Lower leg skin (tissue), 4 donors: ENCODE measurements around the gene UBL4A. TPM values are rescaled to one million over a fixed set of nuclear protein-coding genes. Genes with fewer than 3 reads are reported as not detected.

Source experiments
- DNase-seq, 2 donors: peaks; one replicate each; pipeline ENCODE4 v3.0.0-alpha.2; 2019; ENCODE audit warnings: low spot score in 2 of 2
- H3K4me3 ChIP-seq: fragments of 200-600 bp; sonication (generic); 2 replicates; pipeline ENCODE4 v1.5.1; 2017; ENCODE audit warnings: mild to moderate bottlenecking, low read depth; ENCODE audit not compliant: poor library complexity, severe bottlenecking
- CTCF ChIP-seq, 3 donors: fragments of 450-650 bp; IDR thresholded peaks; one replicate each; pipeline ENCODE4 v1.5.1; 2016; ENCODE audit warnings: antibody characterized with exemption in 3 of 3, mild to moderate bottlenecking in 3 of 3, moderate library complexity in 2 of 3
- POLR2A ChIP-seq, 2 donors: fragments of 450-650 bp; IDR thresholded peaks; one replicate each; pipeline ENCODE4 v1.6.1; 2016 to 2017; ENCODE audit warnings: antibody characterized with exemption in 2 of 2, mild to moderate bottlenecking in 1 of 2, moderate library complexity in 1 of 2
- WGBS, 2 donors: methylation state at CpG; one replicate each; pipeline ENCODE4 v1.1.5; 2018; 5-methylcytosine and 5-hydroxymethylcytosine counted together
- intact Hi-C: fragments of 100-400 bp; cut with DNase I; formaldehyde crosslinking; loops from one replicate; pipeline ENCODE4 v1.15.0; 2023; ENCODE audit warnings: low total_unique reads
- total RNA-seq, 4 donors: library from RNA; depleted of rRNA; stranded (reverse); fragments of >200 nt; gene quantifications; one replicate each; pipeline ENCODE4 v1.1.0, GENCODE V29; 2016

The UBL4A gene
- total RNA-seq, 4 donors from 2014 or later, result 33.7 to 57.0 (median 50.7) TPM

DNA sequence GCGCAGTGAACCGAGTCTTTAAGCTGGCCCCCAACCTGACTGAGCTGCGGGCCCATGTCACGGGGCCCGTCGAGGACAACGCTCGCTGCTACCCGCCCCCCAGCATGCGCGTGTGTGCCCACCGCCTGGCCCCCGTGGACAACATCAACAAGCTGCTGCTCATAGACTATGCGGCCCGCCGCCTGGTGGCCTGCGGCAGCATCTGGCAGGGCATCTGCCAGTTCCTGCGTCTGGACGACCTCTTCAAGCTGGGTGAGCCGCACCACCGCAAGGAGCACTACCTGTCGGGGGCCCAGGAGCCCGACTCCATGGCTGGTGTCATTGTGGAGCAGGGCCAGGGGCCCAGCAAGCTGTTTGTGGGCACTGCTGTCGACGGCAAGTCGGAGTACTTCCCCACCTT is 26.1 kb downstream of the UBL4A start:
- TF ChIP-seq POLR2A (IDR thresholded peaks at IDR 0.05) (no peak), CTCF (IDR thresholded peaks at IDR 0.05) (no peak)
- no peak overlapping the region for H3K4me3 ChIP-seq
- DNase-seq, result no peak
- 46 to 84% methylated on average over 8 to 26 of the region's 26 CpGs for WGBS, 2 donors
- intact Hi-C loops, result no loop called here

GRCh38 chrX:154459832-154460231 is 26.6 kb downstream of the UBL4A start:
- intact Hi-C loops, result no loop called here

DNA sequence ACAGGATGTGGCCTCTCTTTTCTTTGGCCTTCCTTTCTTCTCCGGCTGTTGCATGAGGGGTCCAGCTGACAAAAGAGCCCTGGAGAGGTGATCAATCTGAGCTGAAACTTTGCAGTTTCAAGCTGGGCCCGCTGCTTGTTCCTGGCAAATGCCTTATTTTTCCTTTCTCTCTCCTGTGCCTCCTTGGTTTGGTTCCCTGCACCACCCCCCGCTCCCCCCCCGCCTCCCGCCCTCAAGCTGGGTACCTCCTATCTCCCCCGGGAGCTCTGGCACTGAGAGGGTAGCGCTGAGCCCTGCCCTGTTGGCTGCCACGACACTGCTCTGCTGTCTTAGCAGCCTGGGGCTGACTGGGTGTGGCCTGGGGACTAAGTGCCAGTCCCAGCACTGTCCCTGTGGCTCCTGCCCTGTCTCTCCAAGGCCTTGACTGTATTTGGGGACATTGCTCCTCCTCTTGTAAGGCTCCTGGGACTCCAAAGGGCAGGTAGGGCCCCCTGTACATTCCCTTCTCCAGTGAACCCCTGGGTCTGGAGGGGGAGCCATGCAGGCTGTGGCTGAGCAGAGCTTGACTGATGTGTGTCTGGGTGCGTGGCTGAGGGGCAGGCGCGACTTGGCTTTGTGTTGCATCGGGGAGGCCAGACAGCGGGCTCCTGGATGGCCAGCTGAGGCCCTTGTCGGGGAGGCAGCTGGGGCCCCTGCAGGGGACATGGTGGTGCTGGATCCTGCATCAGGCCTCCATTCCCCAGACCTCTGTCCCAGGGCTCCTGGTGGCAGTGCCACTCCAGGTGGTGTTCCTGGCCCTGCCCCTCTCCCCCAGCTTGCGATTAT is 27.2 kb downstream of the UBL4A start:
- peak overlapping the region; percentile 30 for H3K4me3 ChIP-seq
- TF ChIP-seq CTCF (IDR thresholded peaks at IDR 0.05), result no peak
- TF ChIP-seq POLR2A (IDR thresholded peaks at IDR 0.05), result no peak
- intact Hi-C loops, result no loop called here
- DNase-seq, result no peak
- WGBS, 2 donors, result 3 to 53% methylated on average over 4 to 14 of the region's 15 CpGs

More at GRCh38 chrX:154459832-154460231, 26.6 kb downstream of the UBL4A start:
- H3K4me3 ChIP-seq, result no peak overlapping the region
- TF ChIP-seq CTCF (IDR thresholded peaks at IDR 0.05), result no peak
- no peak for TF ChIP-seq POLR2A (IDR thresholded peaks at IDR 0.05)
- no peak for DNase-seq
- 66% methylated on average over 14 of the region's 14 CpGs; no CpG with 5 or more reads in 1 of the 2 donors for WGBS, 2 donors

DNA sequence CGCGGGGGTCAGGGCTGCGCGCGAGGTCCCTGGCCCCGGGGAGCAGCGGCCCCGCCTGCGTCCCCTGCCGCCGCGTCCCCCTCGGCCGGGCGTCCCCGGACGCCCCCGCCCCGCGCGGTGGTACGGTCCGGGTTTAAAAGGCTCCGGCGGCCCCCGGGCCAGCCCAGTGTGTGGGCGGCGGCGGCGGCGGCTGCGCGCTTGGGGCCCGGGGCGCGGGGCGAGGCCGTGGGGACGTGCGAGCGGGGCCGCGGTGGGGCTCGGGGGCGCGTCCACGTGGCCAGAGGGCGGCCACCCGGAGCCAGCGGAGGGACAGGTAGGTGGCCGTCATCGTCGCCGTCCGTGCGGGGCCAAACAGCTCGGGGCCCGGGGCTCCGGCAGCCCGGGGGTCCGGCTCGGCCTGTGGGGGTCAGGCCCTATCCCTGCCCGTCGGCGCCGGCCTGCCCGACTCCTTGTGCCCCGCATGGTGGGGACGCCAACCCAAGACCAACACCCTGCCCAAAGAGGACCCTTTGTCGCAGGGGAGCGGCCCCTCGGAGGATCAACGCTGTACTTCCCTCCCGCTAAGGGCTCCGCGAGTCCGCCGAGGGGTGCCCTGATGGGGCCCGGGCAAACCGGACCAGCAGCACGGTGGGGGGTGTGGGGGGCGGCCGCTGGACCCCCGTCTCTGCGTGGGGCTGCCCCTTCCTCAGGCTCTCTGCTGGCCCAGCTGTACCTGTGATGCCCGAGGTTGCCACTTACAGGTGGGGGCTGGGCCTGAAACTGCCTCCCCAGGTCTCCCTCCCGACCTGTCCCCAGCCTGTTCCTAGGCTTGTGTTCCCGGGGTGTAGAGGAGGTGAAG is 28.1 kb downstream of the UBL4A start, which contains the start of gene PLXNA3:
Gene PLXNA3 (plus strand): TSS at position 166 of the 838 bp plus-strand sequence. CDS start 1,903 bp downstream, outside the sequence.
- 0 to 43% methylated on average over 2 to 31 of the region's 88 CpGs for WGBS, 2 donors
- intact Hi-C loops, result no loop called here
- peak within 1 kb of the TSS; percentile 30 for H3K4me3 ChIP-seq
- TF ChIP-seq CTCF (IDR thresholded peaks at IDR 0.05) (no peak), POLR2A (IDR thresholded peaks at IDR 0.05) (no peak)
- DNase-seq, result no peak

DNA sequence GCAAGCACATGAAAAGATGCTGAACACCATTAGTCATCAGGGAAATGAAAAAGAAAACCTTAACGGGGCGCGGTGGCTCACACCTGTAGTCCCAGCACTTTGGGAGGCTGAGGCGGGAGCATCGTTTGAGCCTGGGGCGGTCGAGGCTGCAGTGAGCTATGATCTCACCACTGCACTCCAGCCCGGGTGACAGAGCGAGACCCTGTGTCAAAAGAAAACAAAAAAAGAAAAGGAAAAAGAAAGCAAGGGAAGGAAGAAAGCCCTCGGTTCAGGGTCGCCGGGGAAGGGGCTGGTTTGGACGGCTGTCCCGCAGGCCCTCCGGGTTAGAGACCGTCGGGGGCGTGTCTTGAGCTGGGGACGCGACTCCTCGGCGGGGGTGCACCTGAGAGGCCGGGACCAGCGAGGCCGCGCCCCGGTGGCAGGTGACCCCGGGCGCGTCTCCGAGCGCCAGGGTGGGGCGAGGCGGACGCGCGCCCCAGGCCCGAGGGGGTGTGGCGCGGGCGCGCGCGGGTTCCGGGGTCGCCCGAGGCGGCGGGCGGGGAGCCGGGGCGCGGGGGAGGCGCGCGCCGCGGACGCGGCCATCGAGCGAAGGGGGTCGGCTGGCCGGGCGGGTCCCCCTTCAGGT is 28.8 kb downstream of the UBL4A start:
- WGBS, 2 donors, result 4 to 52% methylated on average over 23 to 60 of the region's 65 CpGs
- DNase-seq, result no peak
- intact Hi-C loops, result no loop called here
- no peak for TF ChIP-seq CTCF (IDR thresholded peaks at IDR 0.05)
- no peak for TF ChIP-seq POLR2A (IDR thresholded peaks at IDR 0.05)
- no peak overlapping the region for H3K4me3 ChIP-seq
